GM19372 (cell line): Measurements from ENCODE around the gene WNT7A.

Experiments
- ATAC-seq: cut with Tn5 transposase; IDR thresholded peaks from one replicate; pipeline ENCODE4 v1.9.1; 2021; ENCODE audit warnings: mild to moderate bottlenecking, low read depth, moderate library complexity; ENCODE audit not compliant: unreplicated experiment

Gene WNT7A

GRCh38 chr3:13886593-13887129 lies 6.8 kb upstream of the WNT7A start:
- ATAC-seq, result no peak

- ATAC-seq, result no peak
These were observed 5.8 kb upstream of the WNT7A start for GRCh38 chr3:13885704-13886010.

- ATAC-seq, result peak; percentile 52
These were observed 5.2 kb upstream of the WNT7A start for GRCh38 chr3:13884851-13885703.

GRCh38 chr3:13883681-13884080 lies 3.8 kb upstream of the WNT7A start:
- no peak for ATAC-seq

GRCh38 chr3:13882876-13883275 lies 3.0 kb upstream of the WNT7A start:
- ATAC-seq, result no peak

- no peak for ATAC-seq
These were observed 1.9 kb upstream of the WNT7A start for GRCh38 chr3:13881536-13882410.

GRCh38 chr3:13880811-13881156 lies 913 bp upstream of the WNT7A start:
- no peak for ATAC-seq

- ATAC-seq, result no peak
These were observed 547 bp downstream of the WNT7A start for GRCh38 chr3:13879102-13879945.

GRCh38 chr3:13878281-13879101 lies 1.4 kb downstream of the WNT7A start:
- no peak for ATAC-seq

- no peak for ATAC-seq
These were observed 2.0 kb downstream of the WNT7A start for GRCh38 chr3:13877911-13878280.

- ATAC-seq, result no peak
These were observed 3.3 kb downstream of the WNT7A start for GRCh38 chr3:13876451-13877100.

GRCh38 chr3:13874891-13875290 lies 5.0 kb downstream of the WNT7A start:
- no peak for ATAC-seq

GRCh38 chr3:13873818-13874217 lies 6.1 kb downstream of the WNT7A start:
- ATAC-seq, result no peak

GRCh38 chr3:13872451-13872850 lies 7.4 kb downstream of the WNT7A start:
- no peak for ATAC-seq

GRCh38 chr3:13871791-13872190 lies 8.1 kb downstream of the WNT7A start:
- ATAC-seq, result no peak

- no peak for ATAC-seq
These were observed 9.0 kb downstream of the WNT7A start for GRCh38 chr3:13870902-13871301.

GRCh38 chr3:13869761-13870343 lies 10.0 kb downstream of the WNT7A start:
- no peak for ATAC-seq

GRCh38 chr3:13868844-13869724 lies 10.8 kb downstream of the WNT7A start:
- no peak for ATAC-seq
